ENCODE measurements around the gene PRKACB.

DNA sequence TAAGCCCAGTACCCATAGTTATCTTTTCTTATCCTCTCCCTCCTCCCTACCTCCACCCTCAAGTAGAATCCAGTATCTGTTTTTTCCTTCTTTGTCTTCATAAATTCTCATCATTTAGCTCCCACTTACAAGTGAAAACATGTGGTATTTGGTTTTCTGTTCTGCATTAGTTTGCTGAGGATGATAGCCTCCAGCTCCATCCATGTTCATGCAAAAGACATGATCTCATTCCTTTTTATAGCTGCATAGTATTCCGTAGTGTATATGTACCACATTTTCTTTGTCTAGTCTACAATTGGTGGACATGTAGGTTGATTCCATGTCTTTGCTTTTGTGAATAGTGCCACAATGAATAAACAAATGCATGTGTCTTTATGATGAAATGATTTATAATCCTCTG, 55.2 kb downstream of the PRKACB start:
- TF ChIP-seq, protein P1, sequence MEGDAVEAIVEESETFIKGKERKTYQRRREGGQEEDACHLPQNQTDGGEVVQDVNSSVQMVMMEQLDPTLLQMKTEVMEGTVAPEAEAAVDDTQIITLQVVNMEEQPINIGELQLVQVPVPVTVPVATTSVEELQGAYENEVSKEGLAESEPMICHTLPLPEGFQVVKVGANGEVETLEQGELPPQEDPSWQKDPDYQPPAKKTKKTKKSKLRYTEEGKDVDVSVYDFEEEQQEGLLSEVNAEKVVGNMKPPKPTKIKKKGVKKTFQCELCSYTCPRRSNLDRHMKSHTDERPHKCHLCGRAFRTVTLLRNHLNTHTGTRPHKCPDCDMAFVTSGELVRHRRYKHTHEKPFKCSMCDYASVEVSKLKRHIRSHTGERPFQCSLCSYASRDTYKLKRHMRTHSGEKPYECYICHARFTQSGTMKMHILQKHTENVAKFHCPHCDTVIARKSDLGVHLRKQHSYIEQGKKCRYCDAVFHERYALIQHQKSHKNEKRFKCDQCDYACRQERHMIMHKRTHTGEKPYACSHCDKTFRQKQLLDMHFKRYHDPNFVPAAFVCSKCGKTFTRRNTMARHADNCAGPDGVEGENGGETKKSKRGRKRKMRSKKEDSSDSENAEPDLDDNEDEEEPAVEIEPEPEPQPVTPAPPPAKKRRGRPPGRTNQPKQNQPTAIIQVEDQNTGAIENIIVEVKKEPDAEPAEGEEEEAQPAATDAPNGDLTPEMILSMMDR (IDR thresholded peaks at IDR 0.05), result no peak
- TF ChIP-seq POLR2A (IDR thresholded peaks at IDR 0.05), result no peak
